ENCODE data around the gene ACSM6.

The ACSM6 gene

DNA sequence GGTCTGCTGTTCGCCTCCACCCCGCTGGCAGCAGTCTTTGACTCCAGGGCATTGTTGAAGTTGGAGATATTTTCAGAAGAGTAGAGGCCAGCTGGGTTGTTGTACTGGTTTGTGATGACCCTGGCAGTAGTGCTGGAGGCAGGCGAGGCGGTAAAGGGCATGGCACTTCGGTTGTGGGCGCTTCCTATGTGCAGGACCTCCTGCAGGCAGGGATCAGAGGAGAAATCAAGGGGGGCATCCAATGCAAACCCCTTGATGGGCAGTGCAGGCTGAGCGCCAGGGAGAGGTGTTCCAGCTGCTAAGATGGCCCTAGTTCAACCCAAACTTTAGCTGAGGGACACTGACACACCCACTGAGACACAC lies 69.8 kb downstream of the ACSM6 start:
- no peaks in the 10 kb centered on the region for H3K9me3 ChIP-seq (ENCODE audit: control insufficient read depth, insufficient read depth, low read length)
- no peaks in the 10 kb centered on the region for H3K79me2 ChIP-seq (ENCODE audit: control insufficient read depth, low read length)
- H3K4me3 ChIP-seq (ENCODE audit: low read length): no peak overlapping the region
- peaks cover 61% of the 10 kb centered on the region for H3K36me3 ChIP-seq (ENCODE audit: control insufficient read depth, low read length)
- no peak overlapping the region for H3K27ac ChIP-seq (ENCODE audit: low read depth, low read length)
- H3F3A ChIP-seq (ENCODE audit: control insufficient read depth, insufficient read depth): no peaks in the 10 kb centered on the region
- H3K27me3 ChIP-seq (ENCODE audit: control insufficient read depth, low read length): no peaks in the 10 kb centered on the region
- H3K9me2 ChIP-seq (replicated peaks; ENCODE audit: control insufficient read depth, low read length): no peaks in the 10 kb centered on the region
- H3K4me1 ChIP-seq (ENCODE audit: control insufficient read depth, low read length): peaks cover 3% of the 10 kb centered on the region; the same call in 1 of the 2 replicates
- TF ChIP-seq EZH2phosphoT487 (IDR thresholded peaks at IDR 0.05; ENCODE audit: borderline replicate concordance, low read length): no peak
- TF ChIP-seq, protein P1, sequence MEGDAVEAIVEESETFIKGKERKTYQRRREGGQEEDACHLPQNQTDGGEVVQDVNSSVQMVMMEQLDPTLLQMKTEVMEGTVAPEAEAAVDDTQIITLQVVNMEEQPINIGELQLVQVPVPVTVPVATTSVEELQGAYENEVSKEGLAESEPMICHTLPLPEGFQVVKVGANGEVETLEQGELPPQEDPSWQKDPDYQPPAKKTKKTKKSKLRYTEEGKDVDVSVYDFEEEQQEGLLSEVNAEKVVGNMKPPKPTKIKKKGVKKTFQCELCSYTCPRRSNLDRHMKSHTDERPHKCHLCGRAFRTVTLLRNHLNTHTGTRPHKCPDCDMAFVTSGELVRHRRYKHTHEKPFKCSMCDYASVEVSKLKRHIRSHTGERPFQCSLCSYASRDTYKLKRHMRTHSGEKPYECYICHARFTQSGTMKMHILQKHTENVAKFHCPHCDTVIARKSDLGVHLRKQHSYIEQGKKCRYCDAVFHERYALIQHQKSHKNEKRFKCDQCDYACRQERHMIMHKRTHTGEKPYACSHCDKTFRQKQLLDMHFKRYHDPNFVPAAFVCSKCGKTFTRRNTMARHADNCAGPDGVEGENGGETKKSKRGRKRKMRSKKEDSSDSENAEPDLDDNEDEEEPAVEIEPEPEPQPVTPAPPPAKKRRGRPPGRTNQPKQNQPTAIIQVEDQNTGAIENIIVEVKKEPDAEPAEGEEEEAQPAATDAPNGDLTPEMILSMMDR (IDR thresholded peaks at IDR 0.05; ENCODE audit: low read depth, low read length, poor library complexity, severe bottlenecking): no peak
- no peaks in the 10 kb centered on the region for H4K20me1 ChIP-seq (ENCODE audit: control insufficient read depth, insufficient read depth, low read depth, low read length)
- no peak overlapping the region for H3K4me2 ChIP-seq (ENCODE audit: low read length)

DNA sequence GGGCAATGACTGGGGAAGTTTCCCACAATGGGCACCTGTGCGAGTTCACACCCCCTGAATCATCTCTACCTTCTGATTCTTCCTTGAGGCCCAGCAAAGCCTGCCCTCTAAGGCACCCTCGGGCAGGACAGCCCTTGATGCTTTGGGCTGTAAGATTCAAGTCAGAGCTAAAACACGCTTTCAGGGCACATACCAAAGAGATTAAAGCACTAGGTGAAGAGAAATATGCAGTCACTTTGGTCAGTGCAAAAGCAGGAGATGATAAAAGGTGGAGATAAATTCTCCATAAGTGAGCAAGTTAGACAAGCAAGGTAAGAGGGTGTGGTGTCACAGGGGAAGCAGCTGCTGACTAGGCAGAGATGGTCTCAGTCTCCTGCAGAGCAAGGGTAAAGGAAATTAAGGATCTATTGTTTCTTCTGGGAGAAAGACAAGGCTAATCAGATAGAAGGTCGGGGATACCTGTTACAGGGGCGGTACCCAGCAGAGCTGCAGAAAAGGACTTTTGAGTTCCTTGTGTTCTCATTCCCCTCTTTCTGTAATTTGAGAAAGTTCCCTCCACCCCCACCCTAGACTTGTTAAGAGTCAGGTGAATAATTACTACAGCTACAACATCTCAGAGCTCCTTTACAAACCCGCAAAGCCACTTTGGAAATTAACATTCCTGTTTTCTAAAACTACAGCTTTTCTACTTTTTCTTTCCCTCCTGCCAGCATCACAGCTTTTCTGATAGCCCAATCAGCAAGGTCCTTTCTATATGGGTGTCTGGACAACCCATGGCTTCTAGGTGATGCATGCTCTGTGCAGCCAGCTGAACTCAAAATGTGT lies 70.4 kb downstream of the ACSM6 start:
- no peaks in the 10 kb centered on the region for H3K9me2 ChIP-seq (replicated peaks; ENCODE audit: control insufficient read depth, low read length)
- H3K9me3 ChIP-seq (ENCODE audit: control insufficient read depth, insufficient read depth, low read length): no peaks in the 10 kb centered on the region
- no peaks in the 10 kb centered on the region for H4K20me1 ChIP-seq (ENCODE audit: control insufficient read depth, insufficient read depth, low read depth, low read length)
- peaks cover 3% of the 10 kb centered on the region; the same call in 1 of the 2 replicates for H3K4me1 ChIP-seq (ENCODE audit: control insufficient read depth, low read length)
- H3K4me2 ChIP-seq (ENCODE audit: low read length): no peak overlapping the region
- no peaks in the 10 kb centered on the region for H3F3A ChIP-seq (ENCODE audit: control insufficient read depth, insufficient read depth)
- no peaks in the 10 kb centered on the region for H3K27me3 ChIP-seq (ENCODE audit: control insufficient read depth, low read length)
- H3K36me3 ChIP-seq (ENCODE audit: control insufficient read depth, low read length): peaks cover 61% of the 10 kb centered on the region
- H3K4me3 ChIP-seq (ENCODE audit: low read length): no peak overlapping the region
- H3K27ac ChIP-seq (ENCODE audit: low read depth, low read length): no peak overlapping the region
- TF ChIP-seq EZH2phosphoT487 (IDR thresholded peaks at IDR 0.05; ENCODE audit: borderline replicate concordance, low read length): no peak
- TF ChIP-seq, protein P1 (IDR thresholded peaks at IDR 0.05; ENCODE audit: low read depth, low read length, poor library complexity, severe bottlenecking): no peak
- no peaks in the 10 kb centered on the region for H3K79me2 ChIP-seq (ENCODE audit: control insufficient read depth, low read length)

DNA sequence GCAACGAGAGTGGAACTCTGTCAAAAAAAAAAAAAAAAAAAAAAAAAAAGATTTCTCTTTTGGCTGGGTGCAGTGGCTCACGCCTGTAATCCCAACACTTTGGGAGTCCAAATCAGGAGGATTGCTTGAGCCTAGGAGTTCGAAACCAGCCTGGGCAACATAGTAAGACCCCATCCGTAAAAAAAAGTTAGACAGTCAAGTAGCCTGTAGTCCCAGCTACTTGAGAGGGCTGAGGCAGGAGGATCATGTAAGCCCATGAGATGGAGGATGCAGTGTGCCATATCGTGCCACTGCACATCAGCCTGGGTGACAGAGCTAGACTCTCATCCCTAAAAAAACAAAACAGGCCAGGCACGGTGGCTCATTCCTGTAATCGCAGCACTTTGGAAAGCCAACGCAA lies 71.5 kb downstream of the ACSM6 start:
- H3K36me3 ChIP-seq (ENCODE audit: control insufficient read depth, low read length): peaks cover 57% of the 10 kb centered on the region
- H3K4me1 ChIP-seq (ENCODE audit: control insufficient read depth, low read length): peaks cover 3% of the 10 kb centered on the region; the same call in 1 of the 2 replicates
- H3K9me2 ChIP-seq (replicated peaks; ENCODE audit: control insufficient read depth, low read length): no peaks in the 10 kb centered on the region
- H3F3A ChIP-seq (ENCODE audit: control insufficient read depth, insufficient read depth): no peaks in the 10 kb centered on the region
- no peaks in the 10 kb centered on the region for H3K9me3 ChIP-seq (ENCODE audit: control insufficient read depth, insufficient read depth, low read length)
- no peaks in the 10 kb centered on the region for H3K27me3 ChIP-seq (ENCODE audit: control insufficient read depth, low read length)
- H3K4me3 ChIP-seq (ENCODE audit: low read length): no peak overlapping the region
- no peak overlapping the region for H3K27ac ChIP-seq (ENCODE audit: low read depth, low read length)
- no peak overlapping the region for H3K4me2 ChIP-seq (ENCODE audit: low read length)
- H4K20me1 ChIP-seq (ENCODE audit: control insufficient read depth, insufficient read depth, low read depth, low read length): no peaks in the 10 kb centered on the region
- H3K79me2 ChIP-seq (ENCODE audit: control insufficient read depth, low read length): no peaks in the 10 kb centered on the region
- TF ChIP-seq, protein P1 (IDR thresholded peaks at IDR 0.05; ENCODE audit: low read depth, low read length, poor library complexity, severe bottlenecking): no peak
- TF ChIP-seq EZH2phosphoT487 (IDR thresholded peaks at IDR 0.05; ENCODE audit: borderline replicate concordance, low read length): no peak

All from DOHH2 (cell line).